K562 (cell line): ENCODE measurements around the gene CUEDC2.

Source experiments
- FIP1L1 ChIP-seq: fragments of 200-400 bp; formaldehyde crosslinking; IDR thresholded peaks from 2 replicates; pipeline ENCODE4 v1.6.1; 2018; ENCODE audit warnings: mild to moderate bottlenecking, low read depth, low read length; ENCODE audit not compliant: poor library complexity, severe bottlenecking
- KDM1A ChIP-seq, 2 experiments: fragments of 450-650 bp; IDR thresholded peaks; 2 replicates each; pipeline ENCODE4 v1.6.1; 2016; ENCODE audit warnings: mild to moderate bottlenecking in 2 of 2

GRCh38 chr10:102413053-102413705 lies 19.2 kb downstream of the CUEDC2 start:
- peak in 1 of 2 experiments; percentile 9; a peak in 1 of 4 replicates for TF ChIP-seq KDM1A (IDR thresholded peaks at IDR 0.05)
- TF ChIP-seq FIP1L1, result no peak
